BLaER1 (cell line): ENCODE results near the gene CHST5.
A peak's percentile ranks its signal among the peaks of the same experiment; 100 is the strongest.

Experiments
- H3K27ac ChIP-seq: shearing (Covaris generic); formaldehyde crosslinking; 2 replicates; pipeline ENCODE4 v1.8.1; 2022
- H3K27me3 ChIP-seq: shearing (Covaris generic); formaldehyde crosslinking; 2 replicates; pipeline ENCODE4 v1.8.1; 2022
- H3K36me3 ChIP-seq: shearing (Covaris generic); formaldehyde crosslinking; 2 replicates; pipeline ENCODE4 v1.8.1; 2022
- H3K4me1 ChIP-seq: shearing (Covaris generic); formaldehyde crosslinking; 2 replicates; pipeline ENCODE4 v1.8.1; 2022
- H3K4me2 ChIP-seq: shearing (Covaris generic); formaldehyde crosslinking; 2 replicates; pipeline ENCODE4 v1.8.1; 2022
- H3K4me3 ChIP-seq: shearing (Covaris generic); formaldehyde crosslinking; 2 replicates; pipeline ENCODE4 v1.8.1; 2022
- H3K9ac ChIP-seq: shearing (Covaris generic); formaldehyde crosslinking; 2 replicates; pipeline ENCODE4 v1.8.1; 2022
- H3K9me3 ChIP-seq: shearing (Covaris generic); formaldehyde crosslinking; 2 replicates; pipeline ENCODE4 v1.8.1; 2022
- H4K20me1 ChIP-seq: shearing (Covaris generic); formaldehyde crosslinking; 2 replicates; pipeline ENCODE4 v1.8.1; 2022
- Cebpa-rat ChIP-seq: shearing (Covaris generic); IDR thresholded peaks from 2 replicates; pipeline ENCODE4 v1.8.1; 2022

CHST5 gene

DNA sequence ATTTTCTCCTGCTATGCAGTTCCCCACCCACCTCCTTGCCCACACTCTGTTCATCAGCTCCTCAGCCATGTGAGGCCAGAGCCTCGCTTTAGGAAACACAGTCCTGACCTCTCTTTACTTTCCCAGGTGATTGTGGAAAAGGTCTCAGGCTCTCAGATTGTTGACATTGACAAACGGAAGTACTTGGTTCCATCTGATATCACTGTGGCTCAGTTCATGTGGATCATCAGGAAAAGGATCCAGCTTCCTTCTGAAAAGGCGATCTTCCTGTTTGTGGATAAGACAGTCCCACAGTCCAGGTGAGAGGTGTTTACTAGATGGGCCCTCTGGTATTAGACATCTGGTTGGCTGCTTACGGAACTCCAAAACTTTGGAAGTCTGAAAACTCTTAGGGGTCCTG, 32.0 kb upstream of the CHST5 start:
- no peaks in the 10 kb centered on the region for H3K27me3 ChIP-seq
- peaks cover 66% of the 10 kb centered on the region for H4K20me1 ChIP-seq
- peak overlapping the region; percentile 25; the same call in 1 of the 2 replicates for H3K9ac ChIP-seq
- H3K4me3 ChIP-seq = peak overlapping the region; percentile 94; the same call in 1 of the 2 replicates
- H3K9me3 ChIP-seq = no peaks in the 10 kb centered on the region
- peaks cover 55% of the 10 kb centered on the region for H3K4me1 ChIP-seq
- peaks cover 56% of the 10 kb centered on the region for H3K36me3 ChIP-seq
- H3K27ac ChIP-seq = no peak overlapping the region
- peak overlapping the region; percentile 99 for H3K4me2 ChIP-seq
- TF ChIP-seq Cebpa-rat = no peak

DNA sequence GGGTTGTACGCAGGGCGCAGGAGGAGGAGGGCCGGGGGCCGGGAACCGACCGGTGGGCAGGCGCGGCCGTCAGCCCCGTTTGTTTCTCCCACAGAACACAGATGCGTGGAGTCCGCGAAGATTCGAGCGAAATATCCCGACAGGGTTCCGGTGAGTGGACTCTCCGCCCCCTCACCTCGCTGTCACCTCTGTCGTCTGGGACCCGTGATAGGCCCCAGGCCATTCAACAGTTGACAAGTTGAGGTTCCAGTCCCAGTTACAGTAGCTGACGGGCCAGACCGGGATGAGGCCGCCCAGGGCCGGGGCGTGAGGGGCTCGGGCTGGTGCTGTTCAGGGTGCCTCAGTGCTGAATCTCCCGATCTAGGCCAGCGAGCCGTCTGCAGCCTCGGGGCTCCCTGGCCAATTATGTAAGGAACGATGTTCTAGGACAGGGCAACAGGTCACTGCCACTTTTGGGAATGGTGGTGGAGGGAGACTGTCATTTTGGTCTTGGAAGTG, 30.9 kb upstream of the CHST5 start:
- no peak for TF ChIP-seq Cebpa-rat
- no peaks in the 10 kb centered on the region for H3K27me3 ChIP-seq
- peak overlapping the region; percentile 99 for H3K4me2 ChIP-seq
- H3K4me3 ChIP-seq = peak overlapping the region; percentile 94
- H3K36me3 ChIP-seq = peaks cover 45% of the 10 kb centered on the region
- H3K27ac ChIP-seq = peak overlapping the region; percentile 75
- H3K4me1 ChIP-seq = peaks cover 55% of the 10 kb centered on the region
- peaks cover 55% of the 10 kb centered on the region for H4K20me1 ChIP-seq
- H3K9ac ChIP-seq = peak overlapping the region; percentile 87
- H3K9me3 ChIP-seq = no peaks in the 10 kb centered on the region

- H3K27ac ChIP-seq = peak within 1 kb of the TSS; percentile 75
- no peak for TF ChIP-seq Cebpa-rat
- H3K36me3 ChIP-seq = peaks cover 38% of the 10 kb centered on the region
- peaks cover 49% of the 10 kb centered on the region for H4K20me1 ChIP-seq
- H3K9ac ChIP-seq = peak within 1 kb of the TSS; percentile 87
- no peaks in the 10 kb centered on the region for H3K27me3 ChIP-seq
- peaks cover 55% of the 10 kb centered on the region for H3K4me1 ChIP-seq
- peak within 1 kb of the TSS; percentile 94 for H3K4me3 ChIP-seq
- H3K4me2 ChIP-seq = peak within 1 kb of the TSS; percentile 99
- no peaks in the 10 kb centered on the region for H3K9me3 ChIP-seq
Observed at GRCh38 chr16:75566040-75566757, 30.3 kb upstream of the CHST5 start, which contains the start of gene GABARAPL2. Gene GABARAPL2, plus strand, starts transcription at chr16:75566379. Its CDS starts 108 bp downstream, at chr16:75566487.

DNA sequence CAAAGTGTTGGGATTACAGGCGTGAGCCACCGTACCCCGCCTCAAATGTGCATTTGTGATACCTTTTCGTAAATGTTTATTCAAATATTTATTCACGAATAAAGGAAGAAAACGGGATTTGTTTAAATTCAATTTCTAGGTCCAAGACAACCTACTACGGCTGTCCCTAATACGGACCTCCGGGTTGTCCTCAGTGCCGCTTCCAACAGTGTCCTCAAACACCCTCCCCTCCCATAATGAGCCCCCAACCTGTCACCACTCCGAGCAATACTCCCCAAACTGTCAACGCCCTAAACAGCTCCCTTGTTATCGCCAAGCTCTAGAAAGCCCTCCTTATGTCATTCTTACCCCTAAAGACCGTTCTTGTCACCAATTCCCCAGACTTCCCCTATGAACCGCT, 29.7 kb upstream of the CHST5 start:
- Histone ChIP-seq H3K27ac (0 out of 2 replicates have a peak overlapping the region, but pooled peaks have one; percentile 35), H3K9me3 (no peaks in the 10 kb centered on the region), H3K9ac (peak overlapping the region; percentile 87), H3K27me3 (no peaks in the 10 kb centered on the region), H3K36me3 (peaks cover 33% of the 10 kb centered on the region), H3K4me3 (peak overlapping the region; percentile 94), H3K4me1 (peaks cover 53% of the 10 kb centered on the region), H4K20me1 (peaks cover 44% of the 10 kb centered on the region), H3K4me2 (peak overlapping the region; percentile 99)
- no peak for TF ChIP-seq Cebpa-rat

DNA sequence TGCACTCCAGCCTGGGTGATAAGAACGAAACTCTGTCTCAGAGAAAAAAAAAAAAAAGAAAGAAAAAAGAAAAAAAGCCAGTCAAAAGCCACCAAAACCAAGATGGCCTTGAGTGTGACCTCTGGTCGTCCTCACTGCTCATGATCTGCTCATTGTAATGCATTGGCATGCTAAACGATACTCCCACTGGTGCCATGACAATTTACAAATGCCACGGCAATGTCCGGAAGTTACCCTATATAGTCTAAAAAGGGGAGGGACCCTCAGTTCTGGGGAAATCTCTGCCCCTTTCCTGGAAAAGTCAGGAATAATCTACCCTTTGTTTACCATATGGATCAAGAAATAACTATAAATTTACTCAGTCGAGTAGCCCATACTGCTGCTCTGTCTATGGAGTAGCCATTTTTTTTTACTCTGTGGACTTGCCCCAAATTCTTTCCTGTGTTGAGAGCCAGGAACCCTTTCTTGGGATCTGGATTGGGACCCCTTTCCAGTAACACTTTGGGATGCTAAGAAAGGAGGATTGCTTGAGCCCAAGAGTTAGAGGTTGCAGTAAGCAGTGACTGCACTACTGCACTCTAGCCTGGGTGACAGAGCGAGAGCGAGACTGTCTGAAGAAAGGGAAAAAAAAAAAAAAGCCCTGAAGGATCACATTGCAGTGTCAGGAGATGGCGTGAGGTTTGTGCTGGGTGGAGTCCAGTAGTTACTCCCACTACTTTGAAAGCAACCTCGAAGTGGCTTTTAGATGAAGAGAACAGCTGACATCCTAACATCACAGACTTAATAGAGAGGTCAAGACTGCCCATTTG, 23.9 kb upstream of the CHST5 start:
- no peak overlapping the region for H3K4me3 ChIP-seq
- H4K20me1 ChIP-seq = no peaks in the 10 kb centered on the region
- no peak for TF ChIP-seq Cebpa-rat
- no peaks in the 10 kb centered on the region for H3K9me3 ChIP-seq
- H3K4me1 ChIP-seq = peaks cover 17% of the 10 kb centered on the region
- H3K27ac ChIP-seq = no peak overlapping the region
- no peak overlapping the region for H3K4me2 ChIP-seq
- H3K27me3 ChIP-seq = peaks cover 6% of the 10 kb centered on the region; the same call in 1 of the 2 replicates
- H3K36me3 ChIP-seq = no peaks in the 10 kb centered on the region
- H3K9ac ChIP-seq = no peak overlapping the region

- H3K9me3 ChIP-seq = no peaks in the 10 kb centered on the region
- no peak for TF ChIP-seq Cebpa-rat
- peaks cover 12% of the 10 kb centered on the region; the same call in 1 of the 2 replicates for H3K27me3 ChIP-seq
- no peak overlapping the region for H3K4me3 ChIP-seq
- no peak overlapping the region for H3K9ac ChIP-seq
- H4K20me1 ChIP-seq = no peaks in the 10 kb centered on the region
- H3K4me2 ChIP-seq = no peak overlapping the region
- H3K36me3 ChIP-seq = no peaks in the 10 kb centered on the region
- no peak overlapping the region for H3K27ac ChIP-seq
- H3K4me1 ChIP-seq = peaks cover 17% of the 10 kb centered on the region
Observed at GRCh38 chr16:75558846-75559401, 23.0 kb upstream of the CHST5 start.

DNA sequence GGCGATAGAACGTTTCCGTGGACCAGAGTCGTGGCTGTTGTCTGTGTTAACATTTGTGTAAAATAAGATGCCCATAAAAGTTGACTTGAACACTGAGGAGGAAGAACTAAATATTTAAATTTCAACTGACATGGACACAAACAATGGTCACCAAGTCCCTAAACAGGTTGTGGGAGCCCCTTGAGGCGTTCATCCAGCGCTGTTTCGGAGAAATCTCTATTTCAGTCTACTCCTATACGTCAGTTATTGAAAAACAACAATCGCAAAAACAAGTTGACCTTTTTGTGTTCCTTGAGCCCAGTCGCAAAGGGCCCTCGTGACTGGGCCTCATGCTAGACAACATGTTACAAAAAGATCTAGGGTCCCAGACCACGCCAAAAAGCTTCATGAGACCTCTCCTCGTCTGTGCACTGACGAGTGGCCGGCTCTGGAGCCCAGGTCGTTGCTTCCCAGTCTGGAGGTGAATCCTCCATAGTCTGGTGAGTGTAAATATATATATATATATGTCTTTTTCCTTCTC, 20.6 kb upstream of the CHST5 start:
- H3K4me1 ChIP-seq = peaks cover 23% of the 10 kb centered on the region
- H3K27me3 ChIP-seq = peaks cover 12% of the 10 kb centered on the region; the same call in 1 of the 2 replicates
- H3K4me2 ChIP-seq = peak overlapping the region; percentile 89
- H3K27ac ChIP-seq = no peak overlapping the region
- no peaks in the 10 kb centered on the region for H3K36me3 ChIP-seq
- no peak for TF ChIP-seq Cebpa-rat
- no peaks in the 10 kb centered on the region for H3K9me3 ChIP-seq
- no peak overlapping the region for H3K9ac ChIP-seq
- no peaks in the 10 kb centered on the region for H4K20me1 ChIP-seq
- H3K4me3 ChIP-seq = peak overlapping the region; percentile 73

DNA sequence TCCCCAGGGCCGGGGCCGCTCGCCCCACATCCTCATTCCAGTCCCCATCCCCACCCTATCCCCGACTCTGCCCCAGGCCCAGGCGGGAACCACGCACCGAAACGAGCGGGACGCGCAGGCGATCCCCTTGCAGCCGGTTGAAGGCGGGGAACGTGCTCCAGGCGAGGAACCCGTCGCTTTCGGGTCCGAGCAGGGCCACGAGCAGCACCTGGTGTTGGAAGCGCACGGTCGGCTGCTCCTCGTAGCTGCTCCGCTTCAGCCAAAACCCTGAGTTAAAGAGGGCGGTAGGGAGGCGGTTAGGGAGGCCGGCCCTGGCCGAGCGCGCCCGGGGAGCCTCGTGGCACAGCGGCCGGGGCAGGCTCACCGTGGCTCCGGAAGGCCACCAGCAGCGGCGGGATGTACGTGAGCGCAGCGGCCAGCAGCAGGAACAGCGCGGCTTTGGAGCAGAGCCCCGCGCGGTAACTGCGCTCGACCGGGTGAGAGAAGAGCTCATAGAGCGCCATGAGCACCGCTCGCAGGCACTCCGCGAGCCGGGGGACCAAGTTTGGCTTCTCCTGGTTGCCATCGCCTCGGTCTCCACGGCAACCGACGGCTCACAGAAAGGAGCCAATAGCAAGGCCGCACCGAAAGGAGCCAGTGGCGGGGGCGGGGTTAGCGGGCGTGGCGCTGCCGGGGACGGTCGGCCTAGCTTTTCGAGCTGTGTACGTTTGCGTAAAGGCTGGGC, 20.0 kb upstream of the CHST5 start, which contains the start of gene TMEM231:
Gene TMEM231 (minus strand): TSS at position 546 of the 724 bp plus-strand sequence. CDS start 43 bp downstream, at position 503.
- no peak within 1 kb of the TSS for H3K27ac ChIP-seq
- H3K9me3 ChIP-seq = no peaks in the 10 kb centered on the region
- H3K9ac ChIP-seq = peak within 1 kb of the TSS; percentile 61
- H3K36me3 ChIP-seq = no peaks in the 10 kb centered on the region
- TF ChIP-seq Cebpa-rat = no peak
- peaks cover 12% of the 10 kb centered on the region; the same call in 1 of the 2 replicates for H3K27me3 ChIP-seq
- peak within 1 kb of the TSS; percentile 89 for H3K4me2 ChIP-seq
- peak within 1 kb of the TSS; percentile 73 for H3K4me3 ChIP-seq
- H3K4me1 ChIP-seq = peaks cover 23% of the 10 kb centered on the region
- no peaks in the 10 kb centered on the region for H4K20me1 ChIP-seq

DNA sequence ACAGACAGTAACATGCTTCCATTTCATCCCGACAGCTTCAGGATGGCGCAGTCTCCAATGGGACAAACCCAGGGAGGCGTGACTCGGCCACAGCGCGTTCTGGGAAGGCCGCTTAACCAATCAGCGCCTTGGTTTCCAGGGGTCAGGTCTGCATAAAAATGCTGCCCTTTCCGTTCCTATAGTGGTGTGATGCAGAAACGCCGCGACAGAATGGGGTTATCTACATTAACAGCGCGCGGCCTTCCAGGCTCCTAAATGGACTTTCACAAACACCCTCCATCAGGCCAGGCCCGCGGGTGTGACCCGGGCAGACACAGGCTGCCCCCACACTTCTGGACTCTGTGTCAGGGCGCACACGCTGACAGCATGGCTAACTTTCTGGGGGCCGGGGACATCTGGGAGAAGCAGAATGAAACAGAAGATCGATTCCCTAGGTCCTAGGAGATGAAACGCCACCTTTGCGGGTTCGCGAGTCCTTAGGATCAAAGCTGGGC, 19.4 kb upstream of the CHST5 start:
- Histone ChIP-seq H3K36me3 (no peaks in the 10 kb centered on the region), H3K4me3 (peak overlapping the region; percentile 73), H3K27ac (no peak overlapping the region), H3K9me3 (no peaks in the 10 kb centered on the region), H3K9ac (peak overlapping the region; percentile 61), H3K4me2 (peak overlapping the region; percentile 89), H4K20me1 (no peaks in the 10 kb centered on the region), H3K27me3 (peaks cover 12% of the 10 kb centered on the region; the same call in 1 of the 2 replicates), H3K4me1 (peaks cover 27% of the 10 kb centered on the region)
- TF ChIP-seq Cebpa-rat = no peak
